ENCODE data around the gene GLT6D1. TPM values are rescaled to one million over a fixed set of nuclear protein-coding genes. Genes with fewer than 3 reads are reported as not detected.

GLT6D1 gene
- total RNA-seq, 1 experiment from 2014 or later, result not detected

- in situ Hi-C loops (cut with HindIII; ENCODE audit: low pct_unique_long_range_greater_than_20kb, low sequenced_read_pairs), result no loop called here
- intact Hi-C loops (cut with micrococcal nuclease; ENCODE audit: unreplicated experiment), result no loop called here
- no TSS peak for BruUV-seq (replicated peaks)
- no peak for ATAC-seq
- no peak overlapping the region for H3K27ac ChIP-seq (ENCODE audit: low read length)
- H3K36me3 ChIP-seq (ENCODE audit: control insufficient read depth, insufficient read depth, low read length), result no peaks in the 10 kb centered on the region
- no peaks in the 10 kb centered on the region for H3K4me1 ChIP-seq (ENCODE audit: control insufficient read depth, insufficient read depth, low read length)
- TF ChIP-seq POLR2AphosphoS5 (IDR thresholded peaks at IDR 0.05; ENCODE audit: low read depth, low read length) (no peak), REST (IDR thresholded peaks at IDR 0.05; ENCODE audit: insufficient read depth in 1 of 2, low read depth in 2 of 2, low read length in 1 of 2) (no peak), TCF7L2 (IDR thresholded peaks at IDR 0.05; ENCODE audit: low read depth, low read length) (no peak), CTCF (IDR thresholded peaks at IDR 0.05) (no peak), SIN3A (IDR thresholded peaks at IDR 0.05; ENCODE audit: borderline replicate concordance, insufficient read depth, low read depth, low read length) (no peak)
- POLR2A ChIA-PET, result no interaction called here
- H3K4me3 ChIP-seq (ENCODE audit: low read depth in 2 of 2, low read length in 2 of 2), result no peak overlapping the region
- H3K27me3 ChIP-seq (ENCODE audit: control insufficient read depth, insufficient read depth, low read length), result no peaks in the 10 kb centered on the region
- DNase-seq (ENCODE audit: low read depth, low spot score), result no peak
- no peaks in the 10 kb centered on the region for H3K9me3 ChIP-seq (ENCODE audit: control insufficient read depth, insufficient read depth, low read depth, low read length)
- CTCF ChIA-PET, result no interaction called here
Observed at GRCh38 chr9:135680056-135680455, 40.7 kb upstream of the GLT6D1 start.

- ATAC-seq (no peak), DNase-seq (ENCODE audit: low read depth, low spot score) (no peak)
- Histone ChIP-seq H3K9me3 (ENCODE audit: control insufficient read depth, insufficient read depth, low read depth, low read length) (no peaks in the 10 kb centered on the region), H3K4me3 (ENCODE audit: low read depth in 2 of 2, low read length in 2 of 2) (no peak overlapping the region), H3K4me1 (ENCODE audit: control insufficient read depth, insufficient read depth, low read length) (no peaks in the 10 kb centered on the region), H3K27ac (ENCODE audit: low read length) (no peak overlapping the region), H3K36me3 (ENCODE audit: control insufficient read depth, insufficient read depth, low read length) (no peaks in the 10 kb centered on the region), H3K27me3 (ENCODE audit: control insufficient read depth, insufficient read depth, low read length) (no peaks in the 10 kb centered on the region)
- ChIA-PET POLR2A (interaction anchor here (0.5 kb wide), 1 partner anchor 57 kb away, joined by 3 read pairs; no protein-coding TSS in a partner anchor), CTCF (no interaction called here)
- in situ Hi-C loops (cut with HindIII; ENCODE audit: low pct_unique_long_range_greater_than_20kb, low sequenced_read_pairs) (no loop called here), intact Hi-C loops (cut with micrococcal nuclease; ENCODE audit: unreplicated experiment) (no loop called here)
- no TSS peak for BruUV-seq (replicated peaks)
- TF ChIP-seq TCF7L2 (IDR thresholded peaks at IDR 0.05; ENCODE audit: low read depth, low read length) (no peak), SIN3A (IDR thresholded peaks at IDR 0.05; ENCODE audit: borderline replicate concordance, insufficient read depth, low read depth, low read length) (no peak), REST (IDR thresholded peaks at IDR 0.05; ENCODE audit: insufficient read depth in 1 of 2, low read depth in 2 of 2, low read length in 1 of 2) (no peak), POLR2AphosphoS5 (IDR thresholded peaks at IDR 0.05; ENCODE audit: low read depth, low read length) (no peak), CTCF (IDR thresholded peaks at IDR 0.05) (no peak)
Observed at GRCh38 chr9:135678236-135679017, 39.1 kb upstream of the GLT6D1 start.
